ENCODE data around the gene GNAI3. TPM values are rescaled to one million over a fixed set of nuclear protein-coding genes. Genes with fewer than 3 reads are reported as not detected.

GNAI3 gene
- 11.1 and 12.8 TPM in 2 replicates for total RNA-seq (2021)
- Bru-seq, nascent RNA: percentile 90 among the genes with signal in this experiment
- percentile 88 among the genes with signal in this experiment for BruChase-seq, experiment 1, labeled RNA remaining after a 2-hour chase
- BruChase-seq, experiment 2, labeled RNA remaining after a 6-hour chase: percentile 93 among the genes with signal in this experiment
- long read RNA-seq, full-length matches to known transcripts: 413 of 425 reads
- long read RNA-seq, partial matches to known transcripts: 8 of 425 reads
- long read RNA-seq, other reads (novel, unspliced or antisense): 4 of 425 reads

GRCh38 chr1:109548321-109549267 is at the start of gene GNAI3:
TSS of gene GNAI3 (plus strand) at chr1:109548615. CDS start at chr1:109548721, 106 bp downstream.
- Histone ChIP-seq H3K4me1 (ENCODE audit: insufficient read depth, low read length, poor library complexity, severe bottlenecking) (peaks cover 29% of the 10 kb centered on the region), H3K9me3 (ENCODE audit: low read depth, low read length, poor library complexity, severe bottlenecking) (no peaks in the 10 kb centered on the region), H3K27me3 (replicated peaks; ENCODE audit: insufficient read depth, low read depth, low read length, poor library complexity) (no peaks in the 10 kb centered on the region), H3K36me3 (ENCODE audit: insufficient read depth, low read length, poor library complexity, severe bottlenecking) (no peaks in the 10 kb centered on the region), H3K27ac (ENCODE audit: low read depth, low read length, poor library complexity, severe bottlenecking) (peak within 1 kb of the TSS; percentile 94), H3K4me3 (ENCODE audit: low read depth, low read length, poor library complexity, severe bottlenecking) (peak within 1 kb of the TSS; percentile 95)
- peak; percentile 98 for DNase-seq (ENCODE audit: low spot score)
- TF ChIP-seq EZH2 (IDR thresholded peaks at IDR 0.05; ENCODE audit: borderline replicate concordance, low read depth, low read length, poor library complexity, severe bottlenecking) (no peak), CTCF (conservative IDR thresholded peaks at IDR 0.05; ENCODE audit: low read depth, low read length) (no peak)
- intact Hi-C loops (cut with micrococcal nuclease; ENCODE audit: unreplicated experiment): loop anchor here (5.0 kb wide), 2 partner anchors 74 to 94 kb away; no protein-coding TSS in a partner anchor
- ChIA-PET CTCF (interaction anchor here (0.8 to 1.6 kb wide), 5 partner anchors 82 to 436 kb away, joined by 3 to 9 read pairs (median 4); partner anchors contain the start of gene AHCYL1), POLR2A (ENCODE audit: low non-redundant PET) (interaction anchor here (0.6 to 1.1 kb wide), 7 partner anchors 18 to 955 kb away, joined by 3 to 8 read pairs (median 3); no protein-coding TSS in a partner anchor)
- BruUV-seq (replicated peaks): no TSS peak

GRCh38 chr1:109499081-109499480 is 49.3 kb upstream of the GNAI3 start:
- Histone ChIP-seq H3K27me3 (replicated peaks; ENCODE audit: insufficient read depth, low read depth, low read length, poor library complexity) (no peaks in the 10 kb centered on the region), H3K4me1 (ENCODE audit: insufficient read depth, low read length, poor library complexity, severe bottlenecking) (no peaks in the 10 kb centered on the region), H3K9me3 (ENCODE audit: low read depth, low read length, poor library complexity, severe bottlenecking) (no peaks in the 10 kb centered on the region), H3K36me3 (ENCODE audit: insufficient read depth, low read length, poor library complexity, severe bottlenecking) (peaks cover 5% of the 10 kb centered on the region), H3K4me3 (ENCODE audit: low read depth, low read length, poor library complexity, severe bottlenecking) (no peak overlapping the region), H3K27ac (ENCODE audit: low read depth, low read length, poor library complexity, severe bottlenecking) (no peak overlapping the region)
- no peak for DNase-seq (ENCODE audit: low spot score)
- TF ChIP-seq EZH2 (IDR thresholded peaks at IDR 0.05; ENCODE audit: borderline replicate concordance, low read depth, low read length, poor library complexity, severe bottlenecking): no peak
- no peak for TF ChIP-seq CTCF (conservative IDR thresholded peaks at IDR 0.05; ENCODE audit: low read depth, low read length)
- intact Hi-C loops (cut with micrococcal nuclease; ENCODE audit: unreplicated experiment): loop anchor here (2.0 kb wide), 1 partner anchor 34 kb away; no protein-coding TSS in a partner anchor
- ChIA-PET CTCF (interaction anchor here (0.9 kb wide), 1 partner anchor 8 kb away, joined by 3 read pairs; no protein-coding TSS in a partner anchor), POLR2A (ENCODE audit: low non-redundant PET) (no interaction called here)
- BruUV-seq (replicated peaks): no TSS peak
